H1 (cell line): Measurements from ENCODE around the gene PRODH. TPM values are rescaled to one million over a fixed set of nuclear protein-coding genes. Genes with fewer than 3 reads are reported as not detected.

Experiments used
- CTCF ChIA-PET: fragments of 300-600 bp; sonication (Branson Sonifier 250); formaldehyde crosslinking; loops from one replicate; lab custom pipeline; 2021; ENCODE audit not compliant: partially characterized antibody; lab: Charles Lee
- POLR2A ChIA-PET: fragments of 300-600 bp; sonication (Branson Sonifier 250); formaldehyde crosslinking; loops from one replicate; lab custom pipeline; 2021; ENCODE audit warnings: inconsistent platforms; ENCODE audit not compliant: partially characterized antibody; lab: Charles Lee
- DNase-seq, 2 experiments: peaks; one replicate each; pipeline versions ENCODE4 v3.0.0 to v3.0.0-alpha.2; 2010 to 2022; ENCODE audit warnings: low spot score in 2 of 2, low read depth in 1 of 2, mixed read lengths in 1 of 2
- FAIRE-seq: peaks from 2 replicates; lab custom pipeline; 2011; peaks lifted over from hg19 to GRCh38; lab: Jason Lieb, UNC
- H2AFZ ChIP-seq: 2 replicates; pipeline ENCODE4 v1.8.1; 2012; ENCODE audit warnings: low read length, inconsistent platforms
- H2AK5ac ChIP-seq: 2 replicates; pipeline ENCODE4 v1.6.1; 2013; ENCODE audit warnings: low read depth, low read length
- H2BK120ac ChIP-seq: replicated peaks from 2 replicates; pipeline ENCODE3; 2013; ENCODE audit warnings: low read depth, low read length, inconsistent platforms
- H2BK12ac ChIP-seq: 2 replicates; pipeline ENCODE4 v1.6.1; 2013; ENCODE audit warnings: low read depth, low read length
- H2BK15ac ChIP-seq: 2 replicates; pipeline ENCODE4 v1.6.1; 2013; ENCODE audit warnings: low read length
- H2BK20ac ChIP-seq: 2 replicates; pipeline ENCODE4 v1.6.1; 2013; ENCODE audit warnings: low read length
- H2BK5ac ChIP-seq: 2 replicates; pipeline ENCODE4 v1.6.1; 2013; ENCODE audit warnings: low read depth, low read length
- H3K14ac ChIP-seq: 2 replicates; pipeline ENCODE4 v1.6.1; 2013; ENCODE audit warnings: inconsistent platforms; ENCODE audit not compliant: insufficient read length
- H3K18ac ChIP-seq: 2 replicates; pipeline ENCODE4 v1.6.1; 2013; ENCODE audit warnings: low read length; ENCODE audit errors: extremely low read depth
- H3K23ac ChIP-seq: 2 replicates; pipeline ENCODE4 v1.6.1; 2013; ENCODE audit warnings: inconsistent platforms; ENCODE audit not compliant: insufficient read length
- H3K23me2 ChIP-seq: 2 replicates; pipeline ENCODE4 v1.6.1; 2013; ENCODE audit warnings: low read depth, low read length
- H3K27ac ChIP-seq: 2 replicates; pipeline ENCODE4 v1.6.1; 2011; ENCODE audit warnings: low read depth, low read length, inconsistent platforms
- H3K27me3 ChIP-seq, 4 experiments: replicated peaks in 1 of 4; 1 replicate in 1 of 4; 2 replicates in 3 of 4; pipeline versions ENCODE4 v1.6.1 to v1.8.1; 2011 to 2013; ENCODE audit warnings: low read length in 3 of 4, mild to moderate bottlenecking in 3 of 4, inconsistent platforms in 2 of 4, mixed read lengths in 2 of 4, moderate library complexity in 1 of 4; ENCODE audit not compliant: control insufficient read depth in 3 of 4, insufficient read depth in 3 of 4; ENCODE audit errors: extremely low read depth in 1 of 4
- H3K36me3 ChIP-seq, 4 experiments: 2 replicates each; pipeline versions ENCODE4 v1.6.1 to v1.8.1; 2011 to 2013; ENCODE audit warnings: mild to moderate bottlenecking in 4 of 4, low read length in 3 of 4, moderate library complexity in 2 of 4, control low read depth in 1 of 4, inconsistent platforms in 1 of 4; ENCODE audit not compliant: insufficient read depth in 4 of 4, control insufficient read depth in 2 of 4
- H3K4ac ChIP-seq: replicated peaks from 2 replicates; pipeline ENCODE3; 2013; ENCODE audit warnings: low read length, low read depth, mixed read lengths, inconsistent platforms; ENCODE audit not compliant: insufficient read length
- H3K4me1 ChIP-seq, 4 experiments: replicated peaks in 1 of 4; 1 replicate in 1 of 4; 2 replicates in 3 of 4; pipeline versions ENCODE4 v1.6.1 to v1.8.1; 2011 to 2013; ENCODE audit warnings: low read length in 3 of 4, inconsistent platforms in 2 of 4, mixed read lengths in 1 of 4; ENCODE audit not compliant: insufficient read depth in 4 of 4, control insufficient read depth in 3 of 4
- H3K4me2 ChIP-seq, 2 experiments: 2 replicates each; pipeline versions ENCODE4 v1.6.1 to v1.8.1; 2011 to 2013; ENCODE audit warnings: low read depth in 2 of 2, low read length in 2 of 2, control low read depth in 1 of 2, inconsistent platforms in 1 of 2, mild to moderate bottlenecking in 1 of 2; ENCODE audit not compliant: insufficient read depth in 1 of 2
- H3K4me3 ChIP-seq, 4 experiments: fragments of 200-600, 300-600 bp in 1 of 4; sonication (generic), shearing (Covaris generic), sonication (Bioruptor Twin) in 1 of 4; 2 replicates each; pipeline versions ENCODE4 v1.5.1 to v1.8.1; 2011 to 2016; ENCODE audit warnings: low read length in 4 of 4, low read depth in 3 of 4, control low read depth in 2 of 4, inconsistent platforms in 2 of 4, mild to moderate bottlenecking in 2 of 4, mixed read lengths in 1 of 4, moderate library complexity in 1 of 4; ENCODE audit not compliant: insufficient read depth in 2 of 4; ENCODE audit errors: extremely low read depth in 1 of 4
- H3K56ac ChIP-seq: replicated peaks from 2 replicates; pipeline ENCODE3; 2013; ENCODE audit warnings: low read depth, mild to moderate bottlenecking, mixed read lengths, low read length, inconsistent platforms; ENCODE audit not compliant: insufficient read length
- H3K79me1 ChIP-seq: 2 replicates; pipeline ENCODE4 v1.6.1; 2013; ENCODE audit warnings: low read depth, low read length, control low read depth
- H3K79me2 ChIP-seq, 2 experiments: 2 replicates each; pipeline versions ENCODE4 v1.6.1 to v1.8.1; 2012 to 2013; ENCODE audit warnings: low read length in 2 of 2, mild to moderate bottlenecking in 2 of 2, inconsistent platforms in 1 of 2; ENCODE audit not compliant: insufficient read depth in 2 of 2, control insufficient read depth in 1 of 2
- H3K9ac ChIP-seq, 4 experiments: replicated peaks in 1 of 4; 1 replicate in 1 of 4; 2 replicates in 3 of 4; pipeline versions ENCODE4 v1.6.1 to v1.8.1; 2011 to 2013; ENCODE audit warnings: low read depth in 3 of 4, low read length in 3 of 4, control low read depth in 2 of 4, mild to moderate bottlenecking in 2 of 4, moderate library complexity in 2 of 4, inconsistent platforms in 1 of 4; ENCODE audit errors: extremely low read depth in 1 of 4
- H3K9me3 ChIP-seq, 2 experiments: 2 replicates each; pipeline versions ENCODE4 v1.6.1 to v1.8.1; 2012 to 2013; ENCODE audit warnings: mild to moderate bottlenecking in 2 of 2, moderate library complexity in 2 of 2, control low read depth in 1 of 2, inconsistent platforms in 1 of 2, low read depth in 1 of 2, low read length in 1 of 2, mixed read lengths in 1 of 2; ENCODE audit not compliant: insufficient read depth in 2 of 2
- H4K20me1 ChIP-seq, 2 experiments: replicated peaks in 1 of 2; 2 replicates each; pipeline versions ENCODE3 to v1.8.1; 2011 to 2013; ENCODE audit warnings: inconsistent platforms in 2 of 2, low read length in 2 of 2, mild to moderate bottlenecking in 1 of 2; ENCODE audit not compliant: insufficient read depth in 2 of 2, control insufficient read depth in 1 of 2
- H4K5ac ChIP-seq: 2 replicates; pipeline ENCODE4 v1.6.1; 2013; ENCODE audit warnings: low read length, low read depth, mixed read lengths, inconsistent platforms; ENCODE audit not compliant: insufficient read length
- H4K8ac ChIP-seq: 2 replicates; pipeline ENCODE4 v1.8.0; 2013; ENCODE audit warnings: mild to moderate bottlenecking, moderate library complexity, low read length, inconsistent platforms; ENCODE audit not compliant: insufficient read depth; ENCODE audit errors: extremely low read depth
- H4K91ac ChIP-seq: replicated peaks from 2 replicates; pipeline ENCODE3; 2013; ENCODE audit warnings: low read length, mixed read lengths, inconsistent platforms; ENCODE audit not compliant: insufficient read length
- BACH1 ChIP-seq: IDR thresholded peaks from 2 replicates; pipeline ENCODE4 v1.6.1; 2012; ENCODE audit warnings: low read length, improper control_type of control experiment
- RFX5 ChIP-seq: IDR thresholded peaks from 2 replicates; pipeline ENCODE4 v1.6.1; 2011; ENCODE audit warnings: low read depth, low read length, improper control_type of control experiment, borderline replicate concordance
- RNF2 ChIP-seq: fragments of 200-900, 300-1000 bp; sonication (generic); IDR thresholded peaks from 2 replicates; pipeline ENCODE4 v1.7.1; 2016; ENCODE audit warnings: borderline replicate concordance, low read depth, mild to moderate bottlenecking, antibody characterized with exemption, low read length; ENCODE audit not compliant: poor library complexity, severe bottlenecking; ENCODE audit errors: missing control alignments
- SP2 ChIP-seq: IDR thresholded peaks from 2 replicates; pipeline ENCODE4 v1.6.1; 2012; ENCODE audit warnings: mild to moderate bottlenecking, low read length, inconsistent platforms
- TEAD4 ChIP-seq: IDR thresholded peaks from 2 replicates; pipeline ENCODE4 v1.6.1; 2012; ENCODE audit warnings: low read depth, low read length, inconsistent platforms, mixed read lengths
- WGBS, 2 experiments: shearing (Covaris generic) in 1 of 2; methylation state at CpG; one replicate each; pipeline versions ENCODE4 v1.1.6 to v1.1.7; 2013 to 2015; ENCODE audit warnings: low lambda C conversion rate in 2 of 2, mixed read lengths in 2 of 2, inconsistent platforms in 1 of 2, low coverage in 1 of 2, missing lambda C conversion rate in 1 of 2; ENCODE audit not compliant: insufficient replicate concordance in 2 of 2, insufficient coverage in 1 of 2, insufficient read length in 1 of 2; ENCODE audit errors: extremely low coverage in 1 of 2, missing lambda C conversion rate in 1 of 2; 5-methylcytosine and 5-hydroxymethylcytosine counted together
- polyA plus RNA-seq, 7 experiments: library from polyadenylated mRNA; depleted of rRNA in 3 of 7; stranded (reverse) in 5 of 7; unstranded in 2 of 7; fragments of >200 nt in 5 of 7; fragments of 200-250 nt in 2 of 7; gene quantifications; 1 replicate in 5 of 7; 2 replicates in 1 of 7; 4 replicates in 1 of 7; pipeline versions ENCODE4 v1.2.1 to v1.2.3, GENCODE V29; 2011 to 2013; ENCODE audit warnings: missing spikeins in 2 of 7, mixed read lengths in 2 of 7
- total RNA-seq: library from RNA; stranded (reverse); fragmentation: NEBNext Ultra II Directional; extraction: Animal tissue kit (Norgen Biotek cat#: 25700); gene quantifications from 2 replicates; pipeline ENCODE4 v1.2.1, GENCODE V29; 2021

PRODH gene
- total and polyA plus RNA-seq, 2 of the 8 experiments (the other 6 are each of a cell fraction or from before 2014, with no cell fraction given) = 27.6 to 45.6 TPM

- H2BK15ac ChIP-seq = no peak overlapping the region
- CTCF ChIA-PET = interaction anchor here (0.9 to 1.9 kb wide), 4 partner anchors 10 to 69 kb away, joined by 3 to 7 read pairs (median 4); no protein-coding TSS in a partner anchor
- no peak overlapping the region for H2AK5ac ChIP-seq
- TF ChIP-seq TEAD4 (no peak), RFX5 (no peak), RNF2 (no peak), SP2 (no peak), BACH1 (no peak)
Observed at GRCh38 chr22:18977824-18978425, 41.8 kb upstream of the PRODH start.

More at GRCh38 chr22:18977824-18978425, 41.8 kb upstream of the PRODH start:
- Histone ChIP-seq H2BK120ac (no peak overlapping the region), H3K14ac (no peak overlapping the region), H2BK5ac (no peak overlapping the region), H3K56ac (no peak overlapping the region), H2BK12ac (no peak overlapping the region), H4K20me1 (peaks cover 0 to 2% of the 10 kb centered on the region in 2 experiments), H3K9ac (no peak overlapping the region), H3K4me3 (no peak overlapping the region), H4K91ac (no peak overlapping the region), H3K4me2 (no peak overlapping the region), H2AFZ (no peak overlapping the region), H3K79me1 (peaks cover 3% of the 10 kb centered on the region; the same call in 1 of the 2 replicates), H3K79me2 (no peaks in the 10 kb centered on the region), H3K9me3 (peaks cover 8% of the 10 kb centered on the region in 2 experiments), H3K4ac (no peak overlapping the region), H3K27ac (no peak overlapping the region), H3K4me1 (no peaks in the 10 kb centered on the region), H3K23ac (no peak overlapping the region), H4K5ac (no peak overlapping the region), H3K27me3 (no peaks in the 10 kb centered on the region), H3K36me3 (no peaks in the 10 kb centered on the region), H4K8ac (no peak overlapping the region), H3K23me2 (no peaks in the 10 kb centered on the region), H3K18ac (no peak overlapping the region), H2BK20ac (no peak overlapping the region)
- FAIRE-seq (no peak), DNase-seq (no peak)
- POLR2A ChIA-PET = no interaction called here
- WGBS, 2 experiments = 90% methylated on average over 9 of the region's 9 CpGs; no CpG with 5 or more reads in 1 of the 2 experiments
